ENCODE measurements around the gene CADM1. TPM values are rescaled to one million over a fixed set of nuclear protein-coding genes. Genes with fewer than 3 reads are reported as not detected.

The CADM1 gene
- total RNA-seq, 4 donors from 2014 or later, result 7.4 to 61.5 (median 28.5) TPM

GRCh38 chr11:115184901-115185300, 319.3 kb downstream of the CADM1 start:
- H3K27ac ChIP-seq, result no peak overlapping the region
- intact Hi-C loops (cut with DNase I; ENCODE audit: low total_unique reads), result no loop called here
- no peaks in the 10 kb centered on the region for H3K9me3 ChIP-seq
- no peaks in the 10 kb centered on the region for H3K27me3 ChIP-seq
- DNase-seq, result no peak
- H3K36me3 ChIP-seq, result no peaks in the 10 kb centered on the region
- TF ChIP-seq POLR2A (IDR thresholded peaks at IDR 0.05) (no peak), CTCF (IDR thresholded peaks at IDR 0.05) (no peak)
- H3K4me1 ChIP-seq, result no peaks in the 10 kb centered on the region
- no peak overlapping the region for H3K4me3 ChIP-seq

- H3K4me1 ChIP-seq, result no peaks in the 10 kb centered on the region
- H3K27ac ChIP-seq, result no peak overlapping the region
- TF ChIP-seq CTCF (IDR thresholded peaks at IDR 0.05), result no peak
- TF ChIP-seq POLR2A (IDR thresholded peaks at IDR 0.05), result no peak
- H3K27me3 ChIP-seq, result no peaks in the 10 kb centered on the region
- no peak overlapping the region for H3K4me3 ChIP-seq
- no peak for DNase-seq
- no peaks in the 10 kb centered on the region for H3K9me3 ChIP-seq
- intact Hi-C loops (cut with DNase I; ENCODE audit: low total_unique reads), result no loop called here
- no peaks in the 10 kb centered on the region for H3K36me3 ChIP-seq
Observed at GRCh38 chr11:115183830-115184229, 320.4 kb downstream of the CADM1 start.

- no peak overlapping the region for H3K27ac ChIP-seq
- no peaks in the 10 kb centered on the region for H3K36me3 ChIP-seq
- H3K4me1 ChIP-seq, result no peaks in the 10 kb centered on the region
- no peaks in the 10 kb centered on the region for H3K9me3 ChIP-seq
- H3K27me3 ChIP-seq, result no peaks in the 10 kb centered on the region
- TF ChIP-seq POLR2A (IDR thresholded peaks at IDR 0.05), result no peak
- TF ChIP-seq CTCF (IDR thresholded peaks at IDR 0.05), result no peak
- intact Hi-C loops (cut with DNase I; ENCODE audit: low total_unique reads), result no loop called here
- H3K4me3 ChIP-seq, result no peak overlapping the region
- no peak for DNase-seq
Observed at GRCh38 chr11:115183136-115183535, 321.1 kb downstream of the CADM1 start.

- Histone ChIP-seq H3K27ac (no peak overlapping the region), H3K4me1 (no peaks in the 10 kb centered on the region), H3K4me3 (no peak overlapping the region), H3K27me3 (no peaks in the 10 kb centered on the region), H3K36me3 (no peaks in the 10 kb centered on the region), H3K9me3 (no peaks in the 10 kb centered on the region)
- intact Hi-C loops (cut with DNase I; ENCODE audit: low total_unique reads), result no loop called here
- TF ChIP-seq POLR2A (IDR thresholded peaks at IDR 0.05) (no peak), CTCF (IDR thresholded peaks at IDR 0.05) (no peak)
- DNase-seq, result no peak
Observed at GRCh38 chr11:115182282-115182955, 321.8 kb downstream of the CADM1 start.

- Histone ChIP-seq H3K36me3 (no peaks in the 10 kb centered on the region), H3K4me1 (no peaks in the 10 kb centered on the region), H3K4me3 (no peak overlapping the region), H3K9me3 (no peaks in the 10 kb centered on the region), H3K27ac (no peak overlapping the region), H3K27me3 (no peaks in the 10 kb centered on the region)
- intact Hi-C loops (cut with DNase I; ENCODE audit: low total_unique reads), result no loop called here
- TF ChIP-seq POLR2A (IDR thresholded peaks at IDR 0.05) (no peak), CTCF (IDR thresholded peaks at IDR 0.05) (no peak)
- no peak for DNase-seq
Observed at GRCh38 chr11:115181538-115181937, 322.7 kb downstream of the CADM1 start.
